A549 (cell line): Measurements from ENCODE around the gene TPCN1. TPM values are rescaled to one million over a fixed set of nuclear protein-coding genes. Genes with fewer than 3 reads are reported as not detected.

Experiments used
- ATAC-seq, 2 experiments: fragments of 200-7000 bp in 1 of 2; fragments of >200 bp in 1 of 2; cut with Nextera tagmentation in 1 of 2; cut with Tn5 transposase in 1 of 2; 3 replicates each; pipeline versions ENCODE4 v1.8.0 to v1.9.1; 2018 to 2020; ENCODE audit warnings: mild to moderate bottlenecking in 1 of 2, moderate library complexity in 1 of 2
- CTCF ChIA-PET: fragments of 300-600 bp; sonication (Branson Sonifier 250); formaldehyde crosslinking; extraction: SDS; loops from one replicate; lab custom pipeline; 2021; ENCODE audit warnings: antibody characterized with exemption, inconsistent platforms; lab: Yijun Ruan, JAX
- POLR2A ChIA-PET: fragments of 350-600 bp; formaldehyde crosslinking; extraction: SDS; loops from one replicate; lab custom pipeline; 2021; ENCODE audit warnings: antibody characterized with exemption, inconsistent platforms; lab: Yijun Ruan, JAX
- DNase-seq, 2 experiments: peaks; one replicate each; pipeline versions ENCODE4 v3.0.0 to v3.0.0-alpha.2; 2011 to 2016; ENCODE audit warnings: low read depth in 1 of 2, low spot score in 1 of 2
- FAIRE-seq: peaks from 2 replicates; lab custom pipeline; 2011; peaks lifted over from hg19 to GRCh38; lab: Jason Lieb, UNC
- H3K27ac ChIP-seq, 2 experiments: fragments of >200 bp; sonication (Bioruptor Twin); formaldehyde crosslinking; 3 replicates each; pipeline ENCODE4 v1.5.1; 2016 to 2017
- H3K4me1 ChIP-seq: fragments of >200 bp; sonication (Bioruptor Twin); formaldehyde crosslinking; 3 replicates; pipeline ENCODE4 v1.6.1; 2016
- H3K4me2 ChIP-seq: fragments of >200 bp; sonication (Bioruptor Twin); formaldehyde crosslinking; 3 replicates; pipeline ENCODE4 v1.6.1; 2016
- H3K4me3 ChIP-seq: fragments of >200 bp; sonication (Bioruptor Twin); formaldehyde crosslinking; 3 replicates; pipeline ENCODE4 v1.5.1; 2016
- H3K9me3 ChIP-seq: fragments of >200 bp; sonication (Bioruptor Twin); formaldehyde crosslinking; 3 replicates; pipeline ENCODE4 v1.6.1; 2016
- BHLHE40 ChIP-seq: IDR thresholded peaks from 2 replicates; pipeline ENCODE4 v1.6.1; 2012; ENCODE audit warnings: low read depth, low read length, inconsistent platforms
- CBX2 ChIP-seq: fragments of 200-600 bp; sonication (generic); IDR thresholded peaks from 2 replicates; pipeline ENCODE4 v1.6.1; 2016; ENCODE audit warnings: low read depth, mild to moderate bottlenecking, borderline replicate concordance
- CEBPB ChIP-seq, 2 experiments: fragments of >200 bp in 1 of 2; sonication (Bioruptor Twin) in 1 of 2; formaldehyde crosslinking in 1 of 2; IDR thresholded peaks; 2 replicates each; pipeline ENCODE4 v1.6.1; 2012 to 2016
- EHF ChIP-seq: fragments of 250-450 bp; sonication (Bioruptor Pico); IDR thresholded peaks from 2 replicates; pipeline ENCODE4 v1.5.0; 2020; ENCODE audit warnings: mild to moderate bottlenecking
- ESRRA ChIP-seq: fragments of 150-350 bp; IDR thresholded peaks from 2 replicates; pipeline ENCODE4 v1.6.1; 2014; ENCODE audit warnings: mild to moderate bottlenecking, low read length, borderline replicate concordance
- FOSL2 ChIP-seq, 2 experiments: fragments of 450-650 bp in 1 of 2; fragments of >200 bp in 1 of 2; sonication (Bioruptor Twin) in 1 of 2; formaldehyde crosslinking; IDR thresholded peaks; 2 replicates each; pipeline versions ENCODE4 v1.5.0 to v1.6.1; 2016 to 2020; ENCODE audit warnings: mild to moderate bottlenecking in 1 of 2, moderate library complexity in 1 of 2
- HDAC2 ChIP-seq: fragments of 200-600 bp; sonication (generic); IDR thresholded peaks from 2 replicates; pipeline ENCODE4 v1.6.1; 2016
- HEYL ChIP-seq: fragments of 250-450 bp; sonication (Bioruptor Pico); IDR thresholded peaks from 2 replicates; pipeline ENCODE4 v1.8.0; 2021; ENCODE audit warnings: mild to moderate bottlenecking, moderate library complexity
- HOXA7 ChIP-seq: fragments of 250-450 bp; sonication (Bioruptor Pico); IDR thresholded peaks from 2 replicates; pipeline ENCODE4 v1.5.0; 2020; ENCODE audit warnings: mild to moderate bottlenecking, moderate library complexity
- HOXB5 ChIP-seq: fragments of 250-450 bp; sonication (Bioruptor Pico); IDR thresholded peaks from 2 replicates; pipeline ENCODE4 v1.5.0; 2020; ENCODE audit warnings: mild to moderate bottlenecking, moderate library complexity
- JUN ChIP-seq, 2 experiments: fragments of >200 bp; sonication (Bioruptor Twin); formaldehyde crosslinking; IDR thresholded peaks; 2 replicates in 1 of 2; 3 replicates in 1 of 2; pipeline ENCODE4 v1.6.1; 2016 to 2017
- KDM1A ChIP-seq: fragments of 200-600 bp; sonication (generic); IDR thresholded peaks from 2 replicates; pipeline ENCODE4 v1.6.1; 2016; ENCODE audit warnings: low read depth, mild to moderate bottlenecking
- MAZ ChIP-seq: fragments of 150-350 bp; IDR thresholded peaks from 2 replicates; pipeline ENCODE4 v1.6.1; 2014; ENCODE audit warnings: antibody characterized with exemption, low read depth, low read length, borderline replicate concordance
- NFE2L2 ChIP-seq: fragments of 150-350 bp; conservative IDR thresholded peaks from 2 replicates; pipeline ENCODE4 v1.6.1; 2014; ENCODE audit warnings: low read length
- POLR2AphosphoS2 ChIP-seq: conservative IDR thresholded peaks from 2 replicates; pipeline ENCODE4 v1.6.1; 2012; ENCODE audit warnings: low read length, improper control_type of control experiment, inconsistent platforms
- RAD21 ChIP-seq, 2 experiments: fragments of >200 bp in 1 of 2; sonication (Bioruptor Twin) in 1 of 2; formaldehyde crosslinking in 1 of 2; IDR thresholded peaks in 1 of 2; conservative IDR thresholded peaks in 1 of 2; 2 replicates in 1 of 2; 3 replicates in 1 of 2; pipeline ENCODE4 v1.6.1; 2012 to 2018; ENCODE audit warnings: inconsistent platforms in 1 of 2
- RARB ChIP-seq: fragments of 250-450 bp; sonication (Bioruptor Pico); IDR thresholded peaks from 2 replicates; pipeline ENCODE4 v1.8.0; 2021; ENCODE audit warnings: mild to moderate bottlenecking, moderate library complexity
- ZC3H11A ChIP-seq: fragments of 450-650 bp; IDR thresholded peaks from 2 replicates; pipeline ENCODE4 v1.6.1; 2014; ENCODE audit warnings: antibody characterized with exemption, mild to moderate bottlenecking
- ZFP36 ChIP-seq: fragments of 450-650 bp; IDR thresholded peaks from 2 replicates; pipeline ENCODE4 v1.6.1; 2014; ENCODE audit warnings: borderline replicate concordance; ENCODE audit not compliant: partially characterized antibody
- ZNF302 ChIP-seq: fragments of 250-450 bp; sonication (Bioruptor Pico); IDR thresholded peaks from 2 replicates; pipeline ENCODE4 v1.9.0; 2021; ENCODE audit warnings: inconsistent platforms, mild to moderate bottlenecking, moderate library complexity
- WGBS: methylation state at CpG from one replicate; pipeline ENCODE4 v1.1.6; 2017; ENCODE audit errors: missing lambda C conversion rate; 5-methylcytosine and 5-hydroxymethylcytosine counted together
- polyA plus RNA-seq, 4 experiments: library from polyadenylated mRNA; depleted of rRNA in 3 of 4; stranded (reverse); fragments of >200 nt; fragmentation: RNase III in 1 of 4; extraction: RNeasy Plus Mini Kit Qiagen cat#74134 plus additional on column Dnase treatment in 1 of 4; gene quantifications; 2 replicates in 3 of 4; 3 replicates in 1 of 4; pipeline ENCODE4 v1.2.3, GENCODE V29; 2011 to 2017
- TF ChIP-seq, protein P1 (sequence below): fragments of 200-600 bp; sonication (generic); IDR thresholded peaks from 2 replicates; pipeline ENCODE4 v1.6.1; 2016; ENCODE audit warnings: antibody characterized with exemption, mild to moderate bottlenecking, moderate library complexity
- TF ChIP-seq, protein P2 (sequence below): IDR thresholded peaks from 2 replicates; pipeline ENCODE4 v1.6.1; 2012; ENCODE audit warnings: low read depth, borderline replicate concordance
- TF ChIP-seq, protein P3 (sequence below): fragments of 150-350 bp; IDR thresholded peaks from 2 replicates; pipeline ENCODE4 v1.6.1; 2014; ENCODE audit warnings: low read depth, mild to moderate bottlenecking, low read length

Gene TPCN1
- polyA plus RNA-seq, 2 of the 4 experiments (the other 2 are of a cell fraction) = 21.9 to 24.1 TPM

DNA sequence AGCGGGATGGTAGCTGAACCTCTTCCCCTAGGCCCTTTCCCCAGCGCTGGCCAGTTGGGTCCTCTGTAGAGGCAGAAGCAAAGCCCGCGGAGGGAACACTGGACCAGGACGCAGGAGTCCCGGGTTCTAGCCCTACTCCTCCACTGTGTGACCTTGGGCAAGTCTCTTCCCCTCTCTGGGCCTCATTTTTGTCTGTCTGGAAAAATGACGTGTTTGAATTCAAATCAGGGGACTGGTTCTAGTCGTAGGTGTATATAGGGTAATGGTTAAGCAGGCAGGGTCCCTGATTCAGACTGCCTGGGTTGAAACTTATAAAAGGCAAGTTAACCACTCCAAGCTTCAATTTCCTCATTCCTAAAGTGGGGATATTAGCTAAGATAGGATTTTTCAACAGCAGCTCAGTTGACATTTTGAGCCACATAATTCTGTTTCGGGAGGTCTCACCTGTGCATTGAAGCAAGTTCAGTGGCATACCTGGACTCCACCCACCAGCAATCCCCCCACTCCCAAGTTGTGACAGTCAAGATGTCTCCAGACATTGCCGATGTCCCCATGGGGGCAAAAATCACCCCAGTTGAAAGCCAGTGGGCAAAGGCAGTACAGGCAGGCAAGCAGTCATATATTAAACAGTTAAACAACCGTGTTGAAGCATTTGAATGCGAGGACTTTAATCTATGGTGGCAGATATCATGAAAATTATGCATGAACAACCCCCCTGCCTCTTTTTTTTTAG lies 899 bp downstream of the TPCN1 start:
- no peak for FAIRE-seq
- Histone ChIP-seq H3K4me3 (peak overlapping the region; percentile 65), H3K4me2 (peak overlapping the region; percentile 96), H3K9me3 (no peaks in the 10 kb centered on the region), H3K4me1 (peaks cover 20% of the 10 kb centered on the region), H3K27ac (peak overlapping the region; percentile 80 to 93)
- WGBS = 4% methylated on average over 12 of the region's 12 CpGs
- peak in 1 of 2 experiments; percentile 18 for DNase-seq
- ChIA-PET CTCF (interaction anchor here (0.6 to 5.3 kb wide), 7 partner anchors 8 to 175 kb away, joined by 3 to 35 read pairs (median 5); no protein-coding TSS in a partner anchor), POLR2A (interaction anchor here (1.0 to 2.2 kb wide), 8 partner anchors 8 to 113 kb away, joined by 3 to 11 read pairs (median 6); partner anchors contain the start of genes DDX54, RITA1 and SLC8B1)
- ATAC-seq = no peak; a peak in 1 of 6 replicates
- TF ChIP-seq, protein P1, sequence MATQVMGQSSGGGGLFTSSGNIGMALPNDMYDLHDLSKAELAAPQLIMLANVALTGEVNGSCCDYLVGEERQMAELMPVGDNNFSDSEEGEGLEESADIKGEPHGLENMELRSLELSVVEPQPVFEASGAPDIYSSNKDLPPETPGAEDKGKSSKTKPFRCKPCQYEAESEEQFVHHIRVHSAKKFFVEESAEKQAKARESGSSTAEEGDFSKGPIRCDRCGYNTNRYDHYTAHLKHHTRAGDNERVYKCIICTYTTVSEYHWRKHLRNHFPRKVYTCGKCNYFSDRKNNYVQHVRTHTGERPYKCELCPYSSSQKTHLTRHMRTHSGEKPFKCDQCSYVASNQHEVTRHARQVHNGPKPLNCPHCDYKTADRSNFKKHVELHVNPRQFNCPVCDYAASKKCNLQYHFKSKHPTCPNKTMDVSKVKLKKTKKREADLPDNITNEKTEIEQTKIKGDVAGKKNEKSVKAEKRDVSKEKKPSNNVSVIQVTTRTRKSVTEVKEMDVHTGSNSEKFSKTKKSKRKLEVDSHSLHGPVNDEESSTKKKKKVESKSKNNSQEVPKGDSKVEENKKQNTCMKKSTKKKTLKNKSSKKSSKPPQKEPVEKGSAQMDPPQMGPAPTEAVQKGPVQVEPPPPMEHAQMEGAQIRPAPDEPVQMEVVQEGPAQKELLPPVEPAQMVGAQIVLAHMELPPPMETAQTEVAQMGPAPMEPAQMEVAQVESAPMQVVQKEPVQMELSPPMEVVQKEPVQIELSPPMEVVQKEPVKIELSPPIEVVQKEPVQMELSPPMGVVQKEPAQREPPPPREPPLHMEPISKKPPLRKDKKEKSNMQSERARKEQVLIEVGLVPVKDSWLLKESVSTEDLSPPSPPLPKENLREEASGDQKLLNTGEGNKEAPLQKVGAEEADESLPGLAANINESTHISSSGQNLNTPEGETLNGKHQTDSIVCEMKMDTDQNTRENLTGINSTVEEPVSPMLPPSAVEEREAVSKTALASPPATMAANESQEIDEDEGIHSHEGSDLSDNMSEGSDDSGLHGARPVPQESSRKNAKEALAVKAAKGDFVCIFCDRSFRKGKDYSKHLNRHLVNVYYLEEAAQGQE = peak; percentile 42
- TF ChIP-seq, protein P2, sequence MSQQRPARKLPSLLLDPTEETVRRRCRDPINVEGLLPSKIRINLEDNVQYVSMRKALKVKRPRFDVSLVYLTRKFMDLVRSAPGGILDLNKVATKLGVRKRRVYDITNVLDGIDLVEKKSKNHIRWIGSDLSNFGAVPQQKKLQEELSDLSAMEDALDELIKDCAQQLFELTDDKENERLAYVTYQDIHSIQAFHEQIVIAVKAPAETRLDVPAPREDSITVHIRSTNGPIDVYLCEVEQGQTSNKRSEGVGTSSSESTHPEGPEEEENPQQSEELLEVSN = 0 out of 2 replicates have a peak, but pooled peaks have one; percentile 1
- peak; percentile 52; the same call in 1 of the 2 replicates for TF ChIP-seq KDM1A
- no peak for TF ChIP-seq CBX2
- peak in 1 of 2 experiments; percentile 39; a peak in 2 of 5 replicates for TF ChIP-seq JUN (IDR thresholded peaks at IDR 0.05)
- no peak for TF ChIP-seq HOXA7 (CRISPR knock-in tag)
- no peak for TF ChIP-seq BHLHE40
- TF ChIP-seq ESRRA = 0 out of 2 replicates have a peak, but pooled peaks have one; percentile 19
- TF ChIP-seq ZFP36 = peak; percentile 67
- no peak for TF ChIP-seq RARB
- TF ChIP-seq RAD21 (conservative IDR thresholded peaks at IDR 0.05 in 1 of 2, IDR thresholded peaks at IDR 0.05 in 1 of 2) = no peak
- TF ChIP-seq, all 56 proteins: peak for 6

DNA sequence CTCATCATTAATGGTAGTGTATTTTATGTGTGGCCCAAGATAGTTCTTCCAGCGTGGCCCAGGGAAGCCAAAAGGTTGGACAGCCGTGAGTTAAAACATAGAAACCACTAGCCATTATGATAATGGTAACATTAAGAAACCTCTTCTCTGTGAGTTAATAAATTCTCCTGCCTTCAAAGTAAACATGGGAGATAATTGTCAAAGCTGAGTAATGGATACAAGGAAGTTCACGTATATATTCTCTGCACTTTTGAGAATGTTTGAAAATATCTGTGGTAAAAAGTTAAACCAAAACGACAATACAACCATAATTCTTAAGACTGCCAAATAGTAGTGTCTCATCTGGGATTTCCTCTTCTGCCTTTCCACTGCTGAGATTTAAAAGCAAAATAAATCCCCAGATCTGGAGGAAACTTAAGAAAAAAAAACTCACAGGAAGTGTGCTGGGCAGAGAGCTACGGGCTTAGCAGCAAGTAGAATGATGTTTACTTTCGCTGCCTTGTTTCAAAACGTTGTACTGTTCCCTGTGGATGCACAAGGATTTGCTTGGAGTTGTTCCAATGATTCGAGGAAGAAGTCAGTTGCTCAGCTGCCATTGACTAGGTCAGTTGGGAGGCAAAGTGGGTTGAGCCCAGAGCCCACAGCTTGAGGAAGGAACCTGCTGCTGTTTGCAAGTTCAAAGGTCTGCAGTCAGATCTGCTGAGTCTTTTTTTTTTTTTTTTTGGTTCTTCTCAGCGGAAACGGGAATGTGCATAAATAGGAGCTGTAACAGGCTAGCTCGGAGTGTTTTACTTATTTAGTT lies 1.7 kb downstream of the TPCN1 start:
- WGBS = 2% methylated on average over 11 of the region's 11 CpGs
- Histone ChIP-seq H3K4me2 (peak overlapping the region; percentile 96), H3K27ac (peak overlapping the region; percentile 80 to 93), H3K4me1 (peaks cover 20% of the 10 kb centered on the region), H3K9me3 (no peaks in the 10 kb centered on the region), H3K4me3 (peak overlapping the region; percentile 65)
- FAIRE-seq (no peak), DNase-seq (peak; percentile 74 to 94), ATAC-seq (peak; percentile 25; a peak in 5 of 6 replicates)
- ChIA-PET POLR2A (interaction anchor here (0.6 to 2.2 kb wide), 12 partner anchors 7 to 112 kb away, joined by 3 to 10 read pairs (median 4); partner anchors contain the start of genes RITA1 and SLC8B1), CTCF (interaction anchor here (0.6 to 5.3 kb wide), 9 partner anchors 8 to 174 kb away, joined by 3 to 35 read pairs (median 5); no protein-coding TSS in a partner anchor)
- TF ChIP-seq HDAC2 = no peak
- TF ChIP-seq EHF (CRISPR knock-in tag) = no peak
- TF ChIP-seq ZC3H11A = no peak
- TF ChIP-seq, protein P1 = no peak
- TF ChIP-seq ESRRA = no peak
- TF ChIP-seq ZNF302 = no peak
- TF ChIP-seq FOSL2 (IDR thresholded peaks at IDR 0.05) = no peak
- TF ChIP-seq FOSL2 (CRISPR knock-in tag; IDR thresholded peaks at IDR 0.05) = 0 out of 2 replicates have a peak, but pooled peaks have one; percentile 3
- peak in 1 of 2 experiments; percentile 20; a peak in 1 of 4 replicates for TF ChIP-seq CEBPB (IDR thresholded peaks at IDR 0.05)
- TF ChIP-seq NFE2L2 = no peak
- TF ChIP-seq HEYL (CRISPR knock-in tag) = no peak
- 0 out of 2 replicates have a peak, but pooled peaks have one; percentile 54 for TF ChIP-seq HOXB5 (CRISPR knock-in tag)
- TF ChIP-seq MAZ = no peak
- TF ChIP-seq BHLHE40 = no peak
- TF ChIP-seq, protein P3, sequence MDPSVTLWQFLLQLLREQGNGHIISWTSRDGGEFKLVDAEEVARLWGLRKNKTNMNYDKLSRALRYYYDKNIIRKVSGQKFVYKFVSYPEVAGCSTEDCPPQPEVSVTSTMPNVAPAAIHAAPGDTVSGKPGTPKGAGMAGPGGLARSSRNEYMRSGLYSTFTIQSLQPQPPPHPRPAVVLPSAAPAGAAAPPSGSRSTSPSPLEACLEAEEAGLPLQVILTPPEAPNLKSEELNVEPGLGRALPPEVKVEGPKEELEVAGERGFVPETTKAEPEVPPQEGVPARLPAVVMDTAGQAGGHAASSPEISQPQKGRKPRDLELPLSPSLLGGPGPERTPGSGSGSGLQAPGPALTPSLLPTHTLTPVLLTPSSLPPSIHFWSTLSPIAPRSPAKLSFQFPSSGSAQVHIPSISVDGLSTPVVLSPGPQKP = no peak
- no peak for TF ChIP-seq POLR2AphosphoS2
